Measurements from ENCODE around the gene AMOTL2. TPM values are rescaled to one million over a fixed set of nuclear protein-coding genes. Genes with fewer than 3 reads are reported as not detected.

Gene AMOTL2
- total and polyA plus RNA-seq, 10 of the 15 experiments (the other 5 are each of a cell fraction or from before 2014, with no cell fraction given), result 0.20 to 0.33 TPM; not detected in 8

DNA sequence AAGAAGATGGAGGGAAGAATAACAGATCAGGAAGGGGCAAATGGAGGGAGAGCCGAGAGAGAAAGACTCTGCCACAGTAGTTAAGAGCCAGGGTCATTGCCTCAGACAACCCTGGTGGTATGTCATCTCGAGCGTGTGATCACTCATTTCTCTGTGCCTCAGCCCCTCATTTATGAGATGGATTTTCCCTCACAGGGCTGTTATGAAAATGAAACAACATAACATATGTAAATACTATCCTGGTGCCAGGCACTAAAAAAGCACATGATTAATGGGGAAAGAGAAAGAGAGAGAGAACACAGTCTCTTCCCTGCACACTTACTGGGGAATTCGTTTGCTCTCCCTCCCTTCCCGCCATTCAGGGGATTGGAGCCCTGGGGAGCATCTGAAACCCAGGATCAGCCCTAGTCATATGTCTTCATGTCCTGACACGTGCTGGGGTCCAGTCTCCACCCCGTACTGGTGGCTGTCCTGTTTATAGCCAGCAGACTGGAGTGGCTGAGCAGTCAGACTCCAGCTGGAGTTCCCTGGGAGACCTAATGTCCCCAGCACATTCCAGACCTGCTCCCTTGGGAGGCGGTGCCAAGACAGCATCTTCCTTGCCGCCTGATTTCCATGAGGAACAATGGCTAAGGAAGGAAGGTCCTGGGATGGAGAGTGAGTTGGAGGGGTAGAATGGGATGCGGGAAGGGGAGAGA, 14.7 kb upstream of the AMOTL2 start (continued):
- TF ChIP-seq CTCF (IDR thresholded peaks at IDR 0.05 in 2 of 3, conservative IDR thresholded peaks at IDR 0.05 in 1 of 3; ENCODE audit: control insufficient read depth in 2 of 3, extremely low read depth in 1 of 3, insufficient read depth in 1 of 3, low read depth in 3 of 3, low read length in 3 of 3), result no peak
- no peak for TF ChIP-seq CEBPB (IDR thresholded peaks at IDR 0.05; ENCODE audit: borderline replicate concordance in 1 of 2, low read depth in 2 of 2, low read length in 2 of 2)
- TF ChIP-seq TCF7 (IDR thresholded peaks at IDR 0.05; ENCODE audit: borderline replicate concordance), result no peak
- TF ChIP-seq, protein P1, sequence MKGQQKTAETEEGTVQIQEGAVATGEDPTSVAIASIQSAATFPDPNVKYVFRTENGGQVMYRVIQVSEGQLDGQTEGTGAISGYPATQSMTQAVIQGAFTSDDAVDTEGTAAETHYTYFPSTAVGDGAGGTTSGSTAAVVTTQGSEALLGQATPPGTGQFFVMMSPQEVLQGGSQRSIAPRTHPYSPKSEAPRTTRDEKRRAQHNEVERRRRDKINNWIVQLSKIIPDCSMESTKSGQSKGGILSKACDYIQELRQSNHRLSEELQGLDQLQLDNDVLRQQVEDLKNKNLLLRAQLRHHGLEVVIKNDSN (IDR thresholded peaks at IDR 0.05; ENCODE audit: borderline replicate concordance, extremely low read length, insufficient read depth, low read depth, low read length), result no peak

DNA sequence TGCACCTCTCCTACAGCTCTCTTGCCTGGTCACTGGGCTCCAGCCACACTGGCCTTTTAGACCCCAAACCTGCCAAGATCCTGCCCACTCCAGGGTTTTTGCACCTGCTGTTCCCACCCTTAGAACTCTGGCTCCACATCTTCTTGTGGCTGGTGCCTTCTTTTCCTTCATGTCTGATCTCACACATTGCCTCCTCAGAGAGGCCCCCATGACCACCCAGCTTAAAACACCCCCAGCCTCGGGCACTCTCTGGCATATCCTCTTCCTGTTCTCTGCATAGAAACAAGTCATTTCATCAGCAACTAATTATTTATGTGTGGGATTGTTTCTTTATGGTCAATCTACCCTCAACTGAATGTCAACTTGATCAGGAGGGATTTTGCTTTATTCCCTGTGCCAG, 14.0 kb upstream of the AMOTL2 start:
- no peaks in the 10 kb centered on the region for H3K4me1 ChIP-seq (ENCODE audit: control insufficient read depth, insufficient read depth, low read length)
- CTCF ChIA-PET, result no interaction called here
- no peak for FAIRE-seq
- H3K36me3 ChIP-seq (ENCODE audit: control insufficient read depth in 2 of 2, insufficient read depth in 2 of 2, low read length in 1 of 2), result no peaks in the 10 kb centered on the region
- peaks cover 2% of the 10 kb centered on the region; the same call in 2 of the 3 replicates for H3K9me3 ChIP-seq (replicated peaks; ENCODE audit: control insufficient read depth, insufficient read depth, low read length)
- in situ Hi-C loops (cut with MboI), result no loop called here
- no peaks in the 10 kb centered on the region for H3K79me2 ChIP-seq (ENCODE audit: control insufficient read depth, insufficient read depth, low read length)
- no peak overlapping the region for H3K4me3 ChIP-seq
- no peak overlapping the region for H3K9ac ChIP-seq (ENCODE audit: control insufficient read depth, insufficient read depth, low read length)
- H2AFZ ChIP-seq (ENCODE audit: control insufficient read depth, low read depth, low read length), result no peak overlapping the region
- no peak overlapping the region for H3K27ac ChIP-seq (ENCODE audit: control insufficient read depth, insufficient read depth)
- RAD21 ChIA-PET (ENCODE audit: unreplicated experiment), result no interaction called here
- no peak for ATAC-seq
- no peak for TF ChIP-seq LARP7 (IDR thresholded peaks at IDR 0.05)
- H3K27me3 ChIP-seq (replicated peaks in 1 of 2; ENCODE audit: control insufficient read depth in 2 of 2, insufficient read depth in 2 of 2, low read length in 1 of 2), result peaks cover 0 to 4% of the 10 kb centered on the region in 2 experiments; a peak in 3 of 4 replicates
- H4K20me1 ChIP-seq (ENCODE audit: control insufficient read depth, insufficient read depth), result no peaks in the 10 kb centered on the region; the same call in 1 of the 2 replicates
- DNase-seq (ENCODE audit: low read depth, low spot score), result no peak
- SMC1A ChIA-PET (ENCODE audit: uncharacterized antibody, unreplicated experiment), result no interaction called here
- intact Hi-C loops (cut with micrococcal nuclease; ENCODE audit: unreplicated experiment), result no loop called here
- no TSS peak for BruUV-seq (replicated peaks)
- POLR2A ChIA-PET, result interaction anchor here (0.6 kb wide), 1 partner anchor 209 kb away, joined by 3 read pairs; no protein-coding TSS in a partner anchor
- 0% methylated on average over 1 of the region's 1 CpG for WGBS (ENCODE audit: insufficient coverage, insufficient replicate concordance, low lambda C conversion rate, missing lambda C conversion rate)
- no peak overlapping the region for H3K4me2 ChIP-seq (ENCODE audit: control insufficient read depth, insufficient read depth)
